Hematopoietic multipotent progenitor cell treated with erythropoietin and hydrocortisone succinate and interleukin-3 and kit ligand, for 17 days (in vitro differentiated cells): ENCODE data around the gene PATE3.

ENCODE experiments used
- DNase-seq: peaks from one replicate; pipeline ENCODE4 v3.0.0-alpha.2; 2015; ENCODE audit warnings: low spot score

Gene PATE3

GRCh38 chr11:125787827-125788226 lies at the start of gene PATE3:
PATE3 (plus strand) TSS chr11:125788127; CDS start chr11:125788152, 25 bp downstream.
- DNase-seq: no peak

- no peak for DNase-seq
Measured at GRCh38 chr11:125740617-125741016, 47.3 kb upstream of the PATE3 start.

- no peak for DNase-seq
Measured at GRCh38 chr11:125743681-125744080, 44.2 kb upstream of the PATE3 start.

GRCh38 chr11:125745979-125746378 lies 41.9 kb upstream of the PATE3 start, which contains the start of gene PATE1:
PATE1 (plus strand) TSS chr11:125746279; CDS start chr11:125746305, 26 bp downstream.
- DNase-seq: no peak

- DNase-seq: no peak
Measured at GRCh38 chr11:125750629-125751028, 37.3 kb upstream of the PATE3 start.

GRCh38 chr11:125756050-125756449 lies 31.9 kb upstream of the PATE3 start:
- no peak for DNase-seq

GRCh38 chr11:125762445-125762844 lies 25.5 kb upstream of the PATE3 start:
- DNase-seq: no peak

GRCh38 chr11:125763483-125763882 lies 24.4 kb upstream of the PATE3 start:
- no peak for DNase-seq

- DNase-seq: no peak
Measured at GRCh38 chr11:125766251-125766650, 21.7 kb upstream of the PATE3 start.

GRCh38 chr11:125768336-125769046 lies 19.4 kb upstream of the PATE3 start:
- no peak for DNase-seq

GRCh38 chr11:125770583-125770982 lies 17.3 kb upstream of the PATE3 start:
- DNase-seq: no peak

GRCh38 chr11:125772834-125773505 lies 15.0 kb upstream of the PATE3 start:
- DNase-seq: no peak

GRCh38 chr11:125773516-125773915 lies 14.4 kb upstream of the PATE3 start:
- DNase-seq: no peak

GRCh38 chr11:125777309-125777708 lies 10.6 kb upstream of the PATE3 start:
- DNase-seq: no peak

- no peak for DNase-seq
Measured at GRCh38 chr11:125778728-125779127, 9.2 kb upstream of the PATE3 start, which contains the start of gene PATE2. PATE2 (minus strand) TSS chr11:125778828; CDS start chr11:125778773, 55 bp downstream.

GRCh38 chr11:125784678-125785077 lies 3.2 kb upstream of the PATE3 start:
- no peak for DNase-seq

- DNase-seq: no peak
Measured at GRCh38 chr11:125790825-125791224, 2.9 kb downstream of the PATE3 start.

- no peak for DNase-seq
Measured at GRCh38 chr11:125797641-125798040, 9.7 kb downstream of the PATE3 start.

- no peak for DNase-seq
Measured at GRCh38 chr11:125799808-125800207, 11.9 kb downstream of the PATE3 start.

GRCh38 chr11:125802387-125802786 lies 14.5 kb downstream of the PATE3 start:
- no peak for DNase-seq

- DNase-seq: no peak
Measured at GRCh38 chr11:125807909-125808308, 20.0 kb downstream of the PATE3 start.

- no peak for DNase-seq
Measured at GRCh38 chr11:125833016-125833415, 45.1 kb downstream of the PATE3 start, which contains the start of gene PATE4. PATE4 (plus strand) TSS chr11:125833316; CDS start chr11:125833360, 44 bp downstream.

GRCh38 chr11:125835748-125836147 lies 47.8 kb downstream of the PATE3 start:
- DNase-seq: no peak
